Dedifferentiated amniotic fluid mesenchymal stem cell (primary cell): ENCODE measurements around the gene OSBPL5.
A peak's percentile ranks its signal among the peaks of the same experiment; 100 is the strongest.

Source experiments
- DNase-seq: peaks from one replicate; pipeline ENCODE4 v3.0.0-alpha.2; 2016; ENCODE audit errors: extremely low spot score

OSBPL5 gene

DNA sequence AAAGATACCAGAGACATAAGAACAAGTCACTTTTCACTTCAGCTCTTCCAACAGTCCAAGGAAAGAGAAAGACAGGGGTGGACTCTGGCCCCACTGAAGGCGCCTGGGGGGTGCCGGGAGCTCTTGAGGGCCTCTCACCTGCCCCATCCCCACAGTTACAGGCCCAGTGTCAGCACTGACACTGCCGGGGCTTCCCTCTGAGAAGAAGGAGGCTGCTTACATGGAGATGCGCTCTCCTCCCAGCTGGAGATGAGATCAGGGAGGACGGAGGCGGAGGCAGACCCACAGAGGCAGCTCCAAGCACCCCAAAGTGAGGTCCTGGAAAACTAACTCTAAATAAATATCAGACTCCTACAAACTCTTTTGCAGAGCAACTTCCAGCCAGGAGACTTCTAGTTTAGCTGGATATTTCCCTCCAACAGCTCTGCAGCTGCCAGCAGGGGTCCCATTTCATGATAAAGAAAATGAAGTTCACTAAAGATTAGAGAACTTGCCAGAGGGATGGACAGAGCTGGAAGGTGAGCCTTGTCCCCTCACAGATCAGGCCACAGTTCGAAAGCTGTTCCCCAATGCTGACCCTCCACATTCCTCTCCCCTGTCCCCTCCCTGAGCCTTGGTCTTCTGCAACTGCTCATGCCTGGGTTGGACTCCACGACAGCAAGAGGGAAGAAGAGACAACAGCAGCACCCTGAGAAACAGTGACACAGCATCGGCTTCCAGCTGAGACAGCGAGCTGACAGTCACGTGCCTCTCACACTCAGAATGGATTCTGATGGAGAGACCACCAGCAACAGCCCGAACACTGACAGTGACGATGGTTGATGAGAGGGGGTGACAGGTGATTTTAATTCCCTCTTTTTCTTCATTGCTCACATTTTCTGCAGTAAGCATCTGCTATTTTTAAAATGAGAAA, 113.7 kb downstream of the OSBPL5 start:
- DNase-seq, result no peak

DNA sequence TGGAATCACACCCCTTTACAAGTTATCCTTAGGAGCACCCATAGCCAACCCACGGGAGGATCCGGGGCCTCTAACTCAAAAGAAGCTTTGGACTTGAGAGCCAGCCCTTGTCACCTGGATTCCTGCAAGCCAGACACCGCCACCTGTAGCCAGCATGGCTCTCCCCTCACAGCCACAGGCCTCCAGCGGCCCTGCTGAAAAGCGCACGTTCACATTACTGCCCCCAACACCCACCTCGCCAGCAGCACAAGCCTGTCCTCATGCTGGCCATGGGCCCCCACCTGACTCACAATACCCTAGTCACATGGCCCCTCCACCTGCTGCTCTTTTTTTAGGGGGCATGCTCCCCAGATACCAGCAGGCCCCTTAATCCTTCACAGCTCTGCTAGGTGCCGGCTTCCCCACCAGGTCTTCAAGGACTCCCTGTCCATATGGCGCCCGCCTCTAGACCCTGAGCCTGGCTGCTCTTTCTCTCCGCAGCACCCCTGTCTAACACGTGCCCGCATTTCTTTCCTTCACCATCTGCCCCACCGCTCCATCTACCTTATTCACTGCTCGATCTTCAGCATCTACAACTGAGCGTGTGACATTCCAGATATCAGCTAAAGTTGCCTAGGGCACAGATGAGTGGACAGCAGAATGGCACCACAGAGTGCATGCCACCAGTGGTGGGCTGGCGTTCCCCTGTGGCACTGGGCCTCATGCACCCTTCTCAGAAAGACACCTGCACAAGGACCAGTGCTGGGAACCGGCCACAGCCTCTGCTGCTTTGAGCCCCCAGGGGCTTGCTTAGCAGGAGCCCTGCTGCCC, 114.5 kb downstream of the OSBPL5 start:
- DNase-seq, result no peak

DNA sequence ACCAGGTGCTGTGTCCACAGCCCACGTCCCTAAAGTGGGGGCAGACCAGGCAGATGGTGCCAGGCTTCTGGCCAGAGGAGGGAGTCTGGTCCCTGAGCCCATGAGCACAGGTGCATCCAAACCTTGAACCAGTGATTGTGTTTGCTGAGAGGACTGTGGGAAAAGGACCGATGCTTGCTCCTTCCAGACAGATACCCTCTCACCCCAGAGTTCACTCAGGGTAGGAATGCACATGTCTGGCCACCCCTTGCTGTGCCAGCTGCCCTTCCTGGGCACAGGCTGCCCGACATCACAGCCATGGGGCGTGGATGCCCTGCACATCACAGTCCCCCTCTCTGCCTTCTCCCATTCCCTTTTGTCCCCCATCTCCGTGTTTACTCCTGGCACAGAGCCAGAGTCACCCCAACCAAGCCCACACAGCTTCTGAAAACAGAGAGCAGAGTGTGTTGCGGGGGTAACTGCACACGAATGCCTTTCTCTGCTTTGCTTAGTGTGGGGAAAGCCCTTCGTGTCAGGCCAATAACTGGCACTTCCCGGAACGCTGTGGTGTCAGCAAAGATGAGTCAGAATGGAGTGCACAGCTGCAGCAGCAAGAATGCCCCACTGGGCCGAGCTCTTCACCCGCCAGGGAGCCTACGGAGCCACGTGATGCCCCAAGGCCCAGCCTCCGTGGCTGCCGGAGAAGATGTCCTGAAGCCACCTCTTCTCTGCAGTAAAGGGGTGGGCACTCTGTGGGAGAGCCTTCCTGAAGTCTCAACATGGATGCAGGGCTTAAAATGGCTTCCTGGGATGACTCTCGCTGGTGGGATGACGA, 115.5 kb downstream of the OSBPL5 start:
- peak; percentile 96 for DNase-seq

DNA sequence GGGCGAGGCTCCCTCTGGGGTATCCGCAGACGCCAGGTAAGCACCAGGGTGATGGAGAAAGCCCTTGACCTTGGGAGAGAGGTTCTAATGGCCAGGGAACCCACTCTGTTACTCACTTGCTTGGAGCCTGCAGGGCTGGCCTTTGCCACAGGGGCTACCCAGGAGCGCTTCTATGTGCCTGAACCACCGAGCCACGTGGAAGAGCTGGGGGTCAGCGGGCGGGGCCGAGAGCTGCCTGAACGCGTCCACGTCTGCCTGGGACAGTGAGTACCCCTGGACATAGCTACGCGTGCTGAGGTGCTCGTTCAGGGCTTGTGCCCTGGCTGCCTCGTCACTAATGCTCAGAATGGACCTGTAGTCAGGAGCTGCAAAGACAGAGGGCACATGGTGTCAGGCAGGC, 117.5 kb downstream of the OSBPL5 start:
- DNase-seq, result no peak

GRCh38 chr11:3046641-3047040, 118.5 kb downstream of the OSBPL5 start:
- DNase-seq, result no peak

- no peak for DNase-seq
These were observed 118.9 kb downstream of the OSBPL5 start for GRCh38 chr11:3046190-3046589.

DNA sequence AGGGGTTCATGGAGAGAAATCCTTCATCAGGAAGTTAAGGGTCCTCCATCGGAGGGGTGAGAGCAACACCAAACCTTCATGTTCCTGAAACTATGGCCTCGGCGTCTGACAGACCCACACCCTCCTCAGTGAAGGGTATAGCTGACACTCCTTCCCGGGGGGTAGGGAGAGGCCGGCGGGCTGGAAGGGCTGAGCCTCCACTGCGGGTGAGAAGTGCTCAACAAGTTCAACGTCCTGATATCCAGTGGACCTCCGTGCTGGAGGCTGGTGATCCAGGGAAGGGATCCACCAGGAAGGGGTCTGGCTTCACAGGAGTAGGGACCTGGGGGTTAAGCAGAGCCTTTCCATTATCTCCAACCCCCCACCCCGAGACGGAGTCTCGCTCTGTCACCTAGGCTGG, 120.2 kb downstream of the OSBPL5 start:
- DNase-seq, result no peak

DNA sequence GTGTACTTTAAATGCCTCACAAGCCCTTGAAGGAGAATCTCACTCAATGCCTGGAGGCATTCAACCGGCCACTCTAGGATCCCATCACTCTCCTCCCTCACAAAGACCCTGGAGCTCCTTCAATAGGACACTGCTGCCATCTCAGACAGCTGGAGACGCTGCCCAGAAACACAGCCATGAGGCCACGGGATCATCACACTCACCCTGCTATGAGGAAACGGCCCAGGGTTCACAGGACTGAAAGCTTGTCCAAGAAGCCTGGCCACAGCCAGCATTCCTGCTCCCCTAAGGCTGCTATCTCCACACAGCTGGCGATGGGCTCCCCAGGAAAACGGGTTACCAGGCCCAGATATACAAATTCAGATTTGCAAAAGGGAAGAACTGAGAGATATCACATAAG, 121.1 kb downstream of the OSBPL5 start:
- no peak for DNase-seq

GRCh38 chr11:3043315-3043871, 121.7 kb downstream of the OSBPL5 start:
- DNase-seq, result no peak

DNA sequence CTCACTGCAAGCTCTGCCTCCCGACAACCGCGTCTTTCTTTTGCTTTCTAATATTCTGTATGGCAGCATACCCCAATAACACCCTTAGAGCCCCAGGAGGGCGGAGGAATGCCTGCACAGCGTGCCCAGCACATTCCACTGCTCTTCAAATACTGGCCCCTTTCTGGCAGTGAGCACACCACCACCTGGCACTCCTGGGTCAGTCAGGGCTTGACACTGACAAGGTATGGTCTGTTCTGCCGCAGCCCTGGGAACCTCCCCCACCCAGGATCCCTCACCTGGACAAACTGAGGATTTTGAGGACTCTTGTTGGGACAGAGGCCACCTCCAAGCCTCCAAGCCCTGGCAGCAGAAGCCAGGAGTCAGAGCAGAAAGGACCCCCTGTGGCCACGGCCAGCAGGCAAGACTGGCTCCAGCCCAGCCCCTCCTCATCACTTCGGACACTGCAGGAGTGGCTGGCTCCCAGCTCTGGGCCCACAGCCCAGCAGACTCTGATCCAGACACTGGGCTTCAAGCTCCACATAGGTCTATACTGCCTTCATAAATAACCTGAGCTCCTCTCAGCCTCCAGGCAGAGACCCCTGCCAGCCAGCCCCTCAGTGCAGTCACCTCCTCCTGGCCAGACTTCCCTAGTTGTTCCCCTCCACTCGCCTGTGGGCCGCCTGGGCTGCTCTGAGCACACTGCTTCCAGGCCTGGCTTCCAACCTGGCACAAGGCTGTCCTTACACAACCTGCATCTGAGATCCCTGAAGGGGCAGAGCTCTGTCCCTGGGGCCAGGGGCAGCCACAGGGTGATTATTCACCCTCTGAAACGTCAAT, 122.4 kb downstream of the OSBPL5 start:
- no peak for DNase-seq

- no peak for DNase-seq
These were observed 123.2 kb downstream of the OSBPL5 start for GRCh38 chr11:3041699-3042441.

- DNase-seq, result no peak
These were observed 124.2 kb downstream of the OSBPL5 start for GRCh38 chr11:3040881-3041280.

- no peak for DNase-seq
These were observed 127.2 kb downstream of the OSBPL5 start for GRCh38 chr11:3037945-3038271.
